ENCODE measurements around the gene CGAS.
"Not testable (repeated sequence)": the region's sequence is repeated elsewhere in the genome, so short reads cannot be mapped to it uniquely, and the experiment has no call there.

The CGAS gene

GRCh38 chr6:73452107-73452461 lies at the start of gene CGAS:
TSS of gene CGAS (minus strand) at chr6:73452297. CDS start at chr6:73452181, 116 bp downstream.
- FAIRE-seq, result no peak

GRCh38 chr6:73497915-73498314 lies 45.8 kb upstream of the CGAS start:
- FAIRE-seq, result no peak

DNA sequence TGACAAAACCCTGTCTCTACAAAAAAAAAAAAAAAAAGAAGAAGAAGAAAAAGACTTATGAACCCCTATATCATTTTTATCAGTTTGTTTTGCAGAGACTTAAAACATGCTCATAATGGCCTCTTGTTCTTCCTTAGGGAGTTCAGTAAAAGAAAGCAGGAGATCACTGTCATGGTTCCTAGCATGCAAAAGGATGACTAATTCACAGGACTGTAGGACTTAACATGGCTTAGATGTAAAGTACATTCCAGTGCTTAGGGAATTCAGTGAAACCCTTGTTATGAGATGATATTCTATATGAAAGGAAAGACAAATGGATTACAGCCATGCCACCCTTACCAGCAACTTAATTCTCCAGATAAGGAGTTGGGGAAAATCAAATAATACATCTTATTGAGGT lies 39.3 kb upstream of the CGAS start:
- no peak for FAIRE-seq

GRCh38 chr6:73487473-73487872 lies 35.4 kb upstream of the CGAS start:
- no peak for FAIRE-seq

GRCh38 chr6:73484438-73484837 lies 32.3 kb upstream of the CGAS start:
- no peak for FAIRE-seq

GRCh38 chr6:73481969-73482368 lies 29.9 kb upstream of the CGAS start:
- FAIRE-seq, result no peak

- no peak for FAIRE-seq
These were observed 25.3 kb upstream of the CGAS start for GRCh38 chr6:73477407-73477806.

- FAIRE-seq, result no peak
These were observed 24.6 kb upstream of the CGAS start for GRCh38 chr6:73476723-73477122.

DNA sequence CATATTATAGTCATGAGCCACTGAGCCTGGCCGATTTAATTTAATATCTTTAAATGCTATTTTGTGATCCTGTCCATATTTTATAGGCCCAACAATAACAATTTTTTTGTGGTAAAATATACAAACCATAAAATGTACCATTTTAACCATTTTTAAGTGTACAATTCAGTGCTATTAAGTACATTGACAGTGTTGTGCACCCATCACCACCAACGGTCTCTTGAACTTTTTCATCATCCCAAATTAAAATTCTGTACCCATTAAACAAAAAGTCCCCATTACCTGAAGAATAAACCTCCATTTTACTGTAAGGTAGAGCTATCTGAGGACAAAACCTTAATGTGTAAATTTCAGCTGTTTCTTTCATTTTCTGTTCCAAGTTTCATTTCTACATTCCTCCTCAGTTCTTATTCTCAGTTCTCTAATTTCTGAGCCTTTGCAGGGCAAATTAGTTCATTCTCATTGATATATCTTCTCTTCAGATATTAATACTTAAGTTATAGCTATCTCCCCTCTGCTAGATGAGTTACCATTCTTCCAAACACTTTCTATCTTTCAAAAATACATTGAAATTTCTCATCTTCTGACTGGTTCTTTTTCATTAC lies 19.7 kb upstream of the CGAS start:
- FAIRE-seq, result no peak

GRCh38 chr6:73461537-73462350 lies 9.6 kb upstream of the CGAS start, which contains the start of gene MTO1:
TSS of gene MTO1 (plus strand) at chr6:73461737. CDS start at chr6:73461855, 118 bp downstream.
- peak; percentile 87 for FAIRE-seq

DNA sequence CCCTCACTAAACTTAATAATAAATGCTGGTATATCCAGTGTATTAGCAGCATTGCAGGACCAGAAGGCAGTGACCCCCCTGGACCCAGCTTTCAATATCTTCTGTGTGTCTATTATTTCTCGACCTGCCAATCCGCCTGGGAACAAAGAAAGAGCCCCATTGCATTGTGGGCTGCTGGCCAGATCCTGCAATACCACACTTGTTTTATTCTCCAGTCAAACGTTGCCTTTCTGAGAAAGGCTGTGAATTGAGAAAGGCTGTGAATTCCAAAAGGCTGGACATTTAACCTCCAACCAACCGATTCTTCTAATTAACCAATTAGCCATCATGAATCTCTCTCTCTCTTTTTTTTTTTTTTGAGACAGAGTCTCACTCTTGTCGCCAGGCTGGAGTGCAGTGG lies 8.0 kb upstream of the CGAS start:
- FAIRE-seq, result no peak

GRCh38 chr6:73459474-73459873 lies 7.4 kb upstream of the CGAS start:
- FAIRE-seq, result not testable (repeated sequence)

- FAIRE-seq, result no peak
These were observed 4.0 kb upstream of the CGAS start for GRCh38 chr6:73455865-73456629.

DNA sequence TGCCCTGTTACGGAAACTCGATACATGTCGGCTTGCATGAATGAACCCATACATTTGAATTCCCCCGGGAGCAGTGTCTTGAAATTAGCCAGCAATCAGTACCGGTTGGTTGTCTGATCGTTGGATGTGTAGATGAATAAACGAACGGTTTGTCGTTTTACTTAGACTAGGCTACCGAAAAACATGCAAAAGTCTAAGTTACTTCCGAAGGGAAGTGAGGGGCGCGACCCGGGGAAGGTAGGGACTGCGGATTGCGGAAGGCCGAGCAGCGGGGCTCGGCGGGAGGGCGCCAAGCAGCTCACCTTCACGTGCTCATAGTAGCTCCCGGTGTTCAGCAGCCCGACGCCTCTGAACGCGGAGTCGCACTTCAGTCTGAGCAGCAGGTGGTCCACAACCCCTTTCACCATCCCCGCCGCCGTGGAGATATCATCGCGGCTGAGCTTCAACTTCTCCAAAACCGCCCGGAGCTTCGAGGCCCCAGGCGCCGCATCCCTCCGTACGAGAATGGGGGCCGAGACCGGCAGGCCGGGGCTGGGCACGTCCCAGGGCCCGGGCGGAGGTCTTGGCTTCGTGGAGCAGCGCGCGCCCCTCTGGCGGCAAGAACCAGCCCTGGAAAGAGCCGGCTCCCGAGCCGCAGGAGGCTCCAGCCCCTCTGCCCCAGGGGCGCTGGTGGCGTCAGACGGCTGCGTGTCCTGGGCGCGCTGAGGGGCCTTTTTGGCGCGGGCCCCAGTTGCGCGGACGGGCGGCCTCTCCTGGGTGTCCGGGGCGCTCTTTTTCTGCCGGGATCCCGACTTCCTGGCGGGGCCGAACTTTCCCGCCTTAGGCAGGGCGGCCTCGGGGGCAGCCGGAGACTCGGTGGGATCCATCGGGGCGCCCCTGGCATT lies 632 bp downstream of the CGAS start:
- FAIRE-seq, result no peak

DNA sequence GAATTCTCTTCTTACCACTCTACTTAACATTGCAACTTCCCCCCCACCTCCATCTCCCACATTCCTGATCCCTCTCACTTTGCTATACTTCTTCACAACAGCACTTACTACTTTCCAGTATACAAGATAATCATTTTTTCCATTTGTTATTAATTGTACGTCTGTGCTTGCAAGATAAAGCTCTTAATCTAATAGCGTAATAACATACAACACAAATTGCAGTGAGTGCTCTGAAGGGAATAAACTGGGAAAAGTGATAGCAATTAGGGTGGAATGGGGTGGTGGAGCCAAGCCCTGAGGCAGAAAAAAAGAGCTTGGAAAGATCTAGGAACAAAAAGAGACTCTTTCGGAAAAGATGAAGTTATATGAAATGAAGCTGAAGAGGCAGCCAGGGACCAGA lies 8.5 kb downstream of the CGAS start:
- FAIRE-seq, result no peak

GRCh38 chr6:73435236-73435635 lies 16.9 kb downstream of the CGAS start:
- no peak for FAIRE-seq

DNA sequence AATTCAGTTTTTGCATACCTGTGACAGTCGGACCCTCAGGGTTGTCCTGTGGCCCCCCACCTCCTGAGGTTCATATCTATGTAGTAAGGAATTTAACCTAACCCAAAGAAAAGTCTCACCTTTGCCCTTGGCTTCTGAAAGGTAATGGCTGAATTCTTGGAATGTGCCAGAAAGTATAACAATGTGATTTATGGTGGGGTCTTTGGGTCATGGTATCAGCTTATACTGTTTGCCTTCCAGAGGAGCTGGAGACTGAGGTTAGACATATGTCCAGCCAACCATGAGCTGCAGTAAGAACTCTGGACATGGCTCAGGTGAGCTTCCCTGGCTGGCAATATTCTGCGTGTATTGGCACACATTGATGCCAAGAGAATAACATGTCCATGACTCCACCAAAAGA lies 30.6 kb downstream of the CGAS start:
- FAIRE-seq, result no peak

DNA sequence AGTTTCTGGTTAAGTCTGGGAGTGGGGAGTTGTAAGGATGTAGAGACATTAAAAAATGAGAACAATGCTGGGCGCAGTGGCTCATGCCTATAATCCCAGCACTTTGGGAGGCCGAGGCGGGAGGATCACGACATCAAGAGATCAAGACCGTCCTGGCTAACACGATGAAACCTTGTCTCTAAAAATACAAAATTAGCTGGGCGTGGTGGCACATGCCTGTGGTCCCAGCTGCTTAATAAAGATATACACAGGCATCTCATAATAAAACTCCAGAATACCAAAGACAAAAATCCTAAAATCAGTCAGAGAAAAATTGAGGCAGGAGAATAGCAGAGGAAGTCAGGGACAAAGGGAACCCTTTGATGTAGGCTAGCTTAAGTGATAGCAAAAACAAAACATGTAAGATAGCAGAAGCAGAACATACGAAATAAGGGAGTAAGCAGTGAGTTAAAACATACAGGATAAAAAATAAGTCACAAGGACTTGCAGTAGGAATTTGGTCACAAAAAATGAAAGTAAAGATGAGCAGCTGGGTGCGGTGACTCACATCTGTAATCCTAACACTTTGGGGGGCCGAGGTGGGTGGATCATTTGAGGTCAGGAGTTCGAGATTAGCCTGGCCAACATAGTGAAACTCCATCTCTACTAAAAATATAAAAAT lies 33.9 kb downstream of the CGAS start:
- no peak for FAIRE-seq

GRCh38 chr6:73413102-73413501 lies 39.0 kb downstream of the CGAS start:
- FAIRE-seq, result no peak

DNA sequence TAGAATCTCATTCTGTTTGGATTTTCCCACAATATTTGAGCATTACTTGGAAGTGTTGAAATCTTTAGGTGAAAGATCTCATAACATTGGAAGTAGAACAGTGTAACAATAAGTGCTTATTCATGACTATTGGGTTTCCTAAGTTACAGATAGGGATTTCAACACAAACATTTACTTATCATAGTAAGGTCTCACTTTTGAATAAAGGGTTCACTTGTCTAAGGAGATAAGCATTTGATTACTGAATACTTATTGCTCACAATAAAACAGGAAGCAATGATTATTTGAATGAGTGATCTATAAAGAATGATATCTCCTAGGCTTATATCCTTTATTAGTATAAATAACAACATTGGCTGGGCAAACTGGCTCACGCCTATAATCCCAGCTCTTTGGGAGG lies 42.7 kb downstream of the CGAS start:
- no peak for FAIRE-seq

GRCh38 chr6:73400656-73401055 lies 51.4 kb downstream of the CGAS start:
- FAIRE-seq, result no peak

GRCh38 chr6:73395875-73396274 lies 56.2 kb downstream of the CGAS start:
- no peak for FAIRE-seq

Data from endometrium (tissue), 2 donors.